ENCODE measurements around the gene CSMD2. TPM values are rescaled to one million over a fixed set of nuclear protein-coding genes. Genes with fewer than 3 reads are reported as not detected.
"Not testable (repeated sequence)": the region's sequence is repeated elsewhere in the genome, so short reads cannot be mapped to it uniquely, and the experiment has no call there.

CSMD2 gene
- total RNA-seq, 1 experiment from 2014 or later, result not detected

DNA sequence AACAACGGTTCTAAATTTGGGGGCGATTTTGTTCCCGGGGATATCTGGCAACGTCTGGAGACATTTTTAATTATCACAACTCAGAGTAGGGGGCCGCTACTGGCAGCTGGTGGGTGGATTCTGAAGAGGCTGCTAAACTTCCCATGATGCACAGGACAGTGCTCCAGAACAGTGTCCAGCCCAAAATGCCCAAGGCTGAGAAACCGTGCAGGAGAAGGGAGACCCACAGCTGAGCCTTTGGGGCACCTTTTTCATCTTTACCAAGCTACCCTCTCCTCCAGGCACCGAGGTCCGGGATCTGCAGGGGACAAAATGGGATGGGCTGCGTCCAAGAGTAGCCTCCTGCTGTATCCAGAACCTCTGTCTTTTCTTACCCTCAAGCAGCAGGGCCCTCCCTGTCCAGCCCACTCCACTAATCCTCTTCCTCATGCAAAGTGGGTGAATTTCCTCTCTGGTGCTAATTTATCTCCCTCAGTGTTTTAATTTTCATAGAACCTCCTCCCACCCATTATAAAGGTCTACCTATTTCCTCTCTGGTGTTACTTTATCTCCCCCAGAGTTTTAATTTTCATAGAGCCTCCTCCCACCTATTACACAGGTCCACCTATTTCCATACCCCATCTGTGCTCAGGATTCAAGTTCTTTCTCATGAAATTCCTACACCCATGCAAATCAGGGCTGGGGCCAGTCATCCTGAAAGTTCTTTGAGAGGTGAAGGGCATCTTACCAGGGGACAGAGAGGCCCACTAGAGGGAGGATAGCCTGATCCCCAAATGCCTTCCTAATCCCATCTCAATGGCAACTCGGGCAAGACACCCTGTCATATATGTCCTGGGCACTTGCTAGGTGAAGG lies 42.7 kb downstream of the CSMD2 start:
- DNase-seq (ENCODE audit: extremely low read depth, low read depth), result no peak

DNA sequence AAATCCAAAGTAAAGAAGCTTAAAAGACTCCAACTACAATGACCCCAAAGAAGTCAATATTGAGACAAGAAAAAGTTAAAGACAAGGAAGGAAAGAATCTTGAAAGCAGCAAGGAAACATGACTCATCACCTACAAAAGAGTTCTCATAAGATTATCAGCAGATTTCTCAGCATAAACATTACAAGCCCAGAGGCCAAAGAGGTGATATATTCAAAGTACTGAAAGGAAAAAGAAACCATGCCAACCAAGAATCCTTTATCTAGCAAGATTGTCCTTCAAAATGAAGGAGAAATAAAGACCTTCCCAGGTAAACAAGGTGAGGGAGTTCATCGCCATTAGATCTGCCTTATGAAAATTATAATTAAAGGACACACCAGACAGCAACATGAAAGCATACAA lies 49.8 kb downstream of the CSMD2 start:
- DNase-seq (ENCODE audit: extremely low read depth, low read depth), result no peak

DNA sequence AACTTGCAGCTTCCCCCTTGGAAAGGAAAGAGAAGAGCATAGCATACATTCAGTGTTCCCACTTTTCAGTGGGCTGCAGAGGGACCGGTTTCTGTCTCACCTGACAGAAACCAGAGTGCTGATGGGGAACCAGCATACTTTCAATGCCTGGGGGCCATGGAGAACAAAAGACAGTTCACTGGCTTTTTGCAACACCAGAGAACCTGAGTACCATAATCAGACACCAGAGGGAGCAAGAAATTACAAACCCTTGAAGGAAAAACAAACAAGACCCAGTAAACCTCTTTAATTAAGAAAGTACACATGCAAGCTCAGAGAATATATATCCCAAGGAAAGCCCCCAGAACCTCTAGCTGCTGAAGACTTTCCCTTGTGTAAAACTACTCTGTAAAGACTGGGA lies 51.1 kb downstream of the CSMD2 start:
- no peak for DNase-seq (ENCODE audit: extremely low read depth, low read depth)

GRCh38 chr1:34113362-34113761 lies 51.7 kb downstream of the CSMD2 start:
- no peak for DNase-seq (ENCODE audit: extremely low read depth, low read depth)

DNA sequence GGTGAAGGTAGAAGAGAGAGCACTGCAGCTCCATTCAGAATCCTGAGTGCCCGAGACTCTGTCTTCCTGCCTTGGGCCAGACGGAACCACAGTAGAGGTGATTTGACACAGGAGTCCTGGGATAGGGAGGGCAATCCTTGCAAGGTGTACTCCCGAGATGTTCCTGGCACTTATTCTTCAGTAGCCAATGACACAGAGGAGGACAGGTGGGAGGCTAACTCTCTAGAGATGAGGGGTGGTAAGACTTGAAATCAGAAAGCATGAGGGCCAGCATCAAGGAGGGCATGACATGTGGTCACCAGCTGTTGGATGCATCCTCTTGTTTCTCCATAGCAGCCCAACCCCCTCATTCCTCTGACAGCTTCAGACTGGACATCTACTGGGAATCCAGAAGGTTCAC lies 56.3 kb downstream of the CSMD2 start:
- DNase-seq (ENCODE audit: extremely low read depth, low read depth), result no peak

GRCh38 chr1:34108269-34108668 lies 56.8 kb downstream of the CSMD2 start:
- DNase-seq (ENCODE audit: extremely low read depth, low read depth), result no peak

DNA sequence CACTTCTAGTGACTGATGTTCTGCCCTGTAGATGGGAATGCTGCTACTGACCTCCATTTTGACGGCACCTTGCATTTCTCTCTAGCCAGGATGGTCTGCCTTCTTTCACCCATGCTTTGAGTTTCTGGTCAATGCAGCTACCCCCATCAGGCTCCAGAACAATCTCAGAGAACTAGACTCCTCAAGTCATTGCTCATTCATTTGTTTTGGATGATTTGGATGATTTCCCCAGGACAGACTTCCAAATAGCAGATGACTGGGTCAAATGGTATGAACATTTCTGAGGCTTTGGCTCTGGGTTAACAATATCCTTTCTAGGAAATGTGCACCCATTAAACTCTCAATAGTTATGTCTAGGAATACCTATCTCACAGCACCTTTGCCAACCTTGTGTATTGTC lies 63.9 kb downstream of the CSMD2 start:
- no peak for DNase-seq (ENCODE audit: extremely low read depth, low read depth)

DNA sequence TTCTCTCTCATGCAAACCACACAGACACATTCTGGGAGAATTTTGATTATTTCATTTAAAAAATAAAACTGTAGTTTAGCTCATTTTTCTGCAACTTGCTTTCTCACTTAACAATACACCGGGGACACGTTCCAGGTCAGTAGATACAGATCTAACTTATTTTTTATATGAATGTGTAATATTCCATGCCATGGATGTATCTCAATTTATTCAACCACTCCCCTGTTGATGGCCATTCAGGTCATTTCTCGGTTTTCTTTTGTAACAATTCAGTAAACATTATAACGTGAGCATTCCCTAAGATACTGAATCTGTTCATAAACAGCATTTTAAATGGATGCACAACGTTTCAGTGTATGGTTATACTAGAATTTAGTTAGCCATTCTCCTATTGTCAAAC lies 64.7 kb downstream of the CSMD2 start:
- no peak for DNase-seq (ENCODE audit: extremely low read depth, low read depth)

- not testable (repeated sequence) for DNase-seq (ENCODE audit: extremely low read depth, low read depth)
Observed at GRCh38 chr1:34092399-34092798, 72.6 kb downstream of the CSMD2 start.

DNA sequence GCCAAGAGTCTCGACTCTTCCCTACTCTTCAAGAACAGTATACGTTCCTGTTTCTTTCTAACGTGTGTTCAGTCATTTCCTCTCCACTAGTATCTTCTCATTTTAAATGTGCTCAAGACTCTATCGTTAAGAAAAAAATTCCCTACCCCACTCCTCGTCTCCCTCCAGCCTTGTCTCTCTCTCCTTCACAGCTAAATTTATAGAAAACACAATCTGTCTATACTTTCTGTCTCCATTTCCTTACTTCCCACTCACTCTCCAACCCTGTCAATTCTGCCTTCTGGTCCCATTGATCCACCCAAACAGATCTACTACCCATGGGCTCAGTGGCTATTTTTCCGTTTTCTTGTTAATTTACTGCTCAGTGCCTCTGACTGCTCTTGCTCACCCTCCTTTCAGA lies 75.3 kb downstream of the CSMD2 start:
- DNase-seq (ENCODE audit: extremely low read depth, low read depth), result no peak

DNA sequence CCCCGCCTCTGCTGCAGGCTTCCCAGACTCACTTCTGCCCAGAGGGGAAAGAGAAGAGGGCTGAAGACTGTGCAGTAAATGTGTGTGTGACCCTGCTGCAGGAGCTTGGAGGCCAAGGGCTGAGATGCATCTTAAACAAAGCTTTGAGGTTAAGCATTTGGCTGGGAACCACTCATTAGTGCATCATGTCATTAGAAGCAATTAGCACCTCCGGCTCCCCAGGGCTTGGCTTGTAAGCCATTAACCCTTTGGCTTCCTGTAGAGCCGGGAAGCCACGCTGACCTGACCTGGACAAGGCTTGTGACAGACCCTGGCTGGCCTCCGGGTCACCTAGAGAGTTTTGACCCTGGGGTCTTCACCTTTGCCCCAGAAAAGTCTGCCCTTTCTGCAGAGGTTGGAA lies 77.0 kb downstream of the CSMD2 start:
- DNase-seq (ENCODE audit: extremely low read depth, low read depth), result no peak

GRCh38 chr1:34086561-34086960 lies 78.5 kb downstream of the CSMD2 start:
- no peak for DNase-seq (ENCODE audit: extremely low read depth, low read depth)

DNA sequence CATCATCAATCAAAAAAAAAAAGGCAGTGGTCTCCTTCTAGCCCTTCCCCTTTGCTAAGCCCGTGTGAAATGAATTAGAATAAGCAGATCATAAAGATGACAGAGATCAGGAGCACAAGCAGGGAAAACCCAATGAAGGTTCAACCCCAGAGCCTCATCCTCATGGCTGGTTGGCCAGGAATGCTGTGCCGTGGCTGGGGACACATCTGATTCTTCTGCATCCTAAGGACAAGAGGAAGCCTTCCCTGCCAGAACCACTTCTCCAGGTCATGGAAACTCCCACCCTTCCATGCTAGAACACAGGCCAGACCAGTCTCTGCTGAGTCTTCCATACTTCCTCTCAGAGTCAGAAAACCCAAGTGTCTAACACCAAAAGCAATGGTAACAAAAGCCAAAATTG lies 81.1 kb downstream of the CSMD2 start:
- no peak for DNase-seq (ENCODE audit: extremely low read depth, low read depth)

DNA sequence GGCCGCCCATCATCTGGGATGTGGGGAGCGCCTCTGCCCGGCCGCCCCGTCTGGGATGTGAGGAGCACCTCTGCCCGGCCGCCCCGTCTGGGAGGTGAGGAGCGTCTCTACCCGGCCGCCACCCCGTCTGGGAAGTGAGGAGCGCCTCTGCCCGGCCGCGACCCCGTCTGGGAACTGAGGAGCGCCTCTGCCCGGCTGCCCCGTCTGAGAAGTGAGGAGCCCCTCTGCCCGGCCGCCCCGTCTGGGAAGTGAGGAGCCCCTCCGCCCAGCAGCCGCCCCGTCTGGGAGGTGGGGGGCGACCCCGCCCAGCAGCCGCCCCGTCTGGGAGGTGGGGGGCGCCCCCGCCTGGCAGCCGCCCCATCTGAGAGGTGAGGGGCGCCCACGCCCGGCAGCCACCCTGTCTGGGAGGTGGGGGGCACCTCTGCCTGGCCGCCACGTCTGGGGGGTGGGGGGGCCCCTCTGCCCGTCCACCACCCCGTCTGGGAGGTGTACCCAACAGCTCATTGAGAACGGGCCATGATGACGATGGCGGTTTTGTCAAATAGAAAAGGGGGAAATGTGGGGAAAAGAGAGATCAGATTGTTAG lies 82.9 kb downstream of the CSMD2 start:
- not testable (repeated sequence) for DNase-seq (ENCODE audit: extremely low read depth, low read depth)

DNA sequence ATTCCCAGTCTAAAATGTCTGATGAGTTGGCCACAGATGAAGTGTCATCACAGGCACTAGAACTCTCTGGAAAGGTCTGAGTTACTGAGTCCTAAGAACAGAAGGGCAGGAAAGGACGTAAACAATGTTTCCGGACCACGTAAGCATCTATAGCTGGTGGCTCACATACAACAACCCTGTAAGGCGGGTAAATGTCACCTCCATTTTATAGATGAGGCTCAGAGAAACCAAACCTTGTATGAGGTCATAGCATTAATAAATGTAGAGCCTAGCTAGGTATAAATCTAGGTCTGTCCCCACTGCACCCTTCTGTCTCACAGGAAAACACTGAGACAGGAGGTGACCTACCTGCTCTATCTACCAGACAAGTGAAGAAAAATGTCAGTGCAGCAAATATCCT lies 86.6 kb downstream of the CSMD2 start:
- DNase-seq (ENCODE audit: extremely low read depth, low read depth), result no peak

DNA sequence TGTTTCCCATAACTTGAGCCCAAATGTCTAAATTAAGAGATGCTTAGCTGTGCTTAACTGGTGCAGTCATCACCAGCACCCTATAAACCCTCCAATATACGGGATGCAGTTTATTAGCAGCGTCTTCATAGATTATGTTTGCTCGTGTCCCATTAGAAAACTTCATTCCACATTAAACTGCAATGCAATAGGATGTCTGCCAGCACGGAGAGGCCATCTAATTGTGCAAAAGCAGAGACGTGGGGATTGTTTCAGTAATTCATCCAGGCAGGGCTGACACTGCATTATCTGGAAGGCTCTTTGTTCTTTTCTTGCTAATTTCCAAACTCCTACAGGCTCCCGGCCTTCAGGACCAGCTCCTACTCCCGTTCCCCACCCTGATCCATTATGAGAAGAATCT lies 89.5 kb downstream of the CSMD2 start:
- DNase-seq (ENCODE audit: extremely low read depth, low read depth), result no peak

DNA sequence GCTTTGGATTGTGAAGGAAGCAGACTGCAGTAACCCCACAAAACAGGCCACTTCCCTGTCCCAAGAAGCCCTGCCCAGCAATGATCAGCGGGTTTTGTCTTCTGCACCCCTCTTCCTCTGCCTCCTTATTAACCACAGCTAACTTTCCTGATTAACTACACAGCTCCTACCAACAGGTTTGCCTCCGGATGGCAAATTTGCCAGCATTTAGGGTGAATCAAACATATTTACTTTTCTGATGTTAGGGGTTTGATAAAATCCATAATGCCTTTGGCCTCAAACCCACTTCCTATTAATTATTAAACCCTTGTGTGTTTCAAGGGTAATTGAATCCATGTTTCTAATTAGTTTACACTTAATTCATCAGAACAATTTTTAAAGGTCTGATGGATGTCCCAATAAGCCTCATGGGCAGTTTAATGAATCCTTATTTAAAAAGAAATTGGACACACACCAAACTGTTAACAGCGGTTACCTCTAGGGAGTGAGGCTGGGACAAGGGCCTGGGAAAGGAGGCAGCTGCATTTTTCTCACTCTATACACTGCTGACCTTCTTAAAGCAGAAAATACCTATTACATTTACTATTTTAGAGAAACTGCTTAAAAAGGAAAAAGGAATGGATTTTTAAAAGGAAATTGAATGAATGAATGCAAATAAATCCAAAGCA lies 91.9 kb downstream of the CSMD2 start:
- no peak for DNase-seq (ENCODE audit: extremely low read depth, low read depth)

GRCh38 chr1:34070201-34070836 lies 94.7 kb downstream of the CSMD2 start:
- no peak for DNase-seq (ENCODE audit: extremely low read depth, low read depth)

GRCh38 chr1:34066981-34067603 lies 97.9 kb downstream of the CSMD2 start:
- DNase-seq (ENCODE audit: extremely low read depth, low read depth), result no peak

- no peak for DNase-seq (ENCODE audit: extremely low read depth, low read depth)
Observed at GRCh38 chr1:34066166-34066565, 98.9 kb downstream of the CSMD2 start.

DNA sequence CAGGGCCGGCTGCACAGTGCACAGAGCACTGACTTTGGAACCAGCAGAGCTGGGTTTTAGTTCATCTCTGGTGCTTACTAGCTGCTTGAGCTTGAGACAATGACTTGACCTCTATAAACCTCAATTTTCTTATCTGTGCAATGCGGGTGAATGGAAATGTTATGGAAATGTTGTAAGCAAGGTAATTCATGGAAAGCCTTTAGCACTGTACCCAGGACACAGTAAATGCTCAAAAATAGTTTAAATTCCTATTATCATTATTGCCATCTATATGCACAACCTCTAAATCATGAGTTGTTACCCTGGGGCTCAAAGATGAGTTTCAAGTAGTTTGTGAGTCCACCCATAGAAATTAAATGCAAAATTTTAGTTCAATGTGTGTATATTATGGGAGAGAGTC lies 99.5 kb downstream of the CSMD2 start:
- no peak for DNase-seq (ENCODE audit: extremely low read depth, low read depth)

Measured in NCI-H460 (cell line).